Measurements from ENCODE around the gene GZMM.

DNA sequence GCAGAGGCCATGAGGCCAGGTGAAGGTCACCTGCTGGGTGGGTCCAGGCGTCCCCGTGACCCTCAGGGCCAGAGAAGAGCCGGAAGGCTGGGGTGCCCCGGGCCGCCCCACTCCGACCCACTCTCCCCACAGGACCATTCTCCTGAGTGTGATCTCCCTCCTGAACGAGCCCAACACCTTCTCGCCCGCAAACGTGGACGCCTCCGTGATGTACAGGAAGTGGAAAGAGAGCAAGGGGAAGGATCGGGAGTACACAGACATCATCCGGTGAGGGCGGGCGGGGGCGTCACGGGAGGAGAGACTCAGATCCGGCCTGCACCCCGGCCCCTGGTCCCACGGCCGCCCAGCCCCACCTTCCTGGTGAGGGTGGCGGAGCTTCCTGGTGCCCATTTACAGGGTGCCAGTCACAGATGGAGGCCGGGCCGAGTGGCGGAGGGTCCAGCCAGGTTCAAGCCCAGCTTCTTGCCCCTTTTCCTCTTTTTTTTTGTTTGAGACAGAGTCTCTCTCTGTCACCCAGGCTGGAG lies 6.9 kb upstream of the GZMM start:
- TF ChIP-seq, protein P1, sequence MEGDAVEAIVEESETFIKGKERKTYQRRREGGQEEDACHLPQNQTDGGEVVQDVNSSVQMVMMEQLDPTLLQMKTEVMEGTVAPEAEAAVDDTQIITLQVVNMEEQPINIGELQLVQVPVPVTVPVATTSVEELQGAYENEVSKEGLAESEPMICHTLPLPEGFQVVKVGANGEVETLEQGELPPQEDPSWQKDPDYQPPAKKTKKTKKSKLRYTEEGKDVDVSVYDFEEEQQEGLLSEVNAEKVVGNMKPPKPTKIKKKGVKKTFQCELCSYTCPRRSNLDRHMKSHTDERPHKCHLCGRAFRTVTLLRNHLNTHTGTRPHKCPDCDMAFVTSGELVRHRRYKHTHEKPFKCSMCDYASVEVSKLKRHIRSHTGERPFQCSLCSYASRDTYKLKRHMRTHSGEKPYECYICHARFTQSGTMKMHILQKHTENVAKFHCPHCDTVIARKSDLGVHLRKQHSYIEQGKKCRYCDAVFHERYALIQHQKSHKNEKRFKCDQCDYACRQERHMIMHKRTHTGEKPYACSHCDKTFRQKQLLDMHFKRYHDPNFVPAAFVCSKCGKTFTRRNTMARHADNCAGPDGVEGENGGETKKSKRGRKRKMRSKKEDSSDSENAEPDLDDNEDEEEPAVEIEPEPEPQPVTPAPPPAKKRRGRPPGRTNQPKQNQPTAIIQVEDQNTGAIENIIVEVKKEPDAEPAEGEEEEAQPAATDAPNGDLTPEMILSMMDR (IDR thresholded peaks at IDR 0.05; ENCODE audit: poor library complexity): no peak
- no peak for TF ChIP-seq EZH2 (IDR thresholded peaks at IDR 0.05; ENCODE audit: borderline replicate concordance)
